H1 (cell line): ENCODE measurements around the gene FRMD5. TPM values are rescaled to one million over a fixed set of nuclear protein-coding genes. Genes with fewer than 3 reads are reported as not detected.

Experiments used
- BRCA1 ChIP-seq: IDR thresholded peaks from 2 replicates; pipeline ENCODE4 v1.6.1; 2012; ENCODE audit warnings: low read depth, low read length, improper control_type of control experiment
- CHD7 ChIP-seq: fragments of 300-600 bp; sonication (generic); IDR thresholded peaks from 2 replicates; pipeline ENCODE4 v1.7.1; 2012; ENCODE audit warnings: low read length, moderate library complexity, mild to moderate bottlenecking, inconsistent platforms; ENCODE audit not compliant: insufficient replicate concordance
- EGR1 ChIP-seq: IDR thresholded peaks from 2 replicates; pipeline ENCODE4 v1.6.1; 2011; ENCODE audit warnings: low read depth, low read length, borderline replicate concordance
- EP300 ChIP-seq, 2 experiments: IDR thresholded peaks; 1 replicate in 1 of 2; 2 replicates in 1 of 2; pipeline ENCODE4 v1.6.1; 2011 to 2012; ENCODE audit warnings: low read depth in 2 of 2, low read length in 2 of 2, mild to moderate bottlenecking in 2 of 2, borderline replicate concordance in 1 of 2, inconsistent platforms in 1 of 2, moderate library complexity in 1 of 2
- GTF2F1 ChIP-seq: IDR thresholded peaks from 2 replicates; pipeline ENCODE4 v1.6.1; 2012; ENCODE audit warnings: low read depth, low read length, improper control_type of control experiment, borderline replicate concordance
- HDAC6 ChIP-seq: IDR thresholded peaks from one replicate; pipeline ENCODE4 v1.7.1; 2012; ENCODE audit warnings: low read depth, mild to moderate bottlenecking, inconsistent platforms, low read length, moderate library complexity
- RNF2 ChIP-seq: fragments of 200-900, 300-1000 bp; sonication (generic); IDR thresholded peaks from 2 replicates; pipeline ENCODE4 v1.7.1; 2016; ENCODE audit warnings: borderline replicate concordance, low read depth, mild to moderate bottlenecking, antibody characterized with exemption, low read length; ENCODE audit not compliant: poor library complexity, severe bottlenecking; ENCODE audit errors: missing control alignments
- SIX5 ChIP-seq: IDR thresholded peaks from 2 replicates; pipeline ENCODE4 v1.6.1; 2011; ENCODE audit warnings: mild to moderate bottlenecking, low read depth, low read length
- SP4 ChIP-seq: IDR thresholded peaks from 2 replicates; pipeline ENCODE4 v1.6.1; 2012; ENCODE audit warnings: low read length, inconsistent platforms
- polyA plus RNA-seq, 7 experiments: library from polyadenylated mRNA; depleted of rRNA in 3 of 7; stranded (reverse) in 5 of 7; unstranded in 2 of 7; fragments of >200 nt in 5 of 7; fragments of 200-250 nt in 2 of 7; gene quantifications; 1 replicate in 5 of 7; 2 replicates in 1 of 7; 4 replicates in 1 of 7; pipeline versions ENCODE4 v1.2.1 to v1.2.3, GENCODE V29; 2011 to 2013; ENCODE audit warnings: missing spikeins in 2 of 7, mixed read lengths in 2 of 7
- total RNA-seq: library from RNA; stranded (reverse); fragmentation: NEBNext Ultra II Directional; extraction: Animal tissue kit (Norgen Biotek cat#: 25700); gene quantifications from 2 replicates; pipeline ENCODE4 v1.2.1, GENCODE V29; 2021

Gene FRMD5
- total and polyA plus RNA-seq, 2 of the 8 experiments (the other 6 are each of a cell fraction or from before 2014, with no cell fraction given), result 10.1 to 12.6 TPM

- TF ChIP-seq CHD7, result no peak
- no peak for TF ChIP-seq EP300 (IDR thresholded peaks at IDR 0.05; ENCODE audit: borderline replicate concordance in 1 of 2, low read depth in 2 of 2, low read length in 2 of 2)
- TF ChIP-seq RNF2, result no peak
- TF ChIP-seq EGR1, result no peak
- no peak for TF ChIP-seq BRCA1
- TF ChIP-seq SIX5, result no peak
- no peak for TF ChIP-seq GTF2F1
- TF ChIP-seq SP4, result no peak
- TF ChIP-seq HDAC6, result no peak
Observed at GRCh38 chr15:44011238-44011854, 183.7 kb downstream of the FRMD5 start (continued).
